Stimulated activated CD4-positive, alpha-beta T cell treated with anti-CD3 and anti-CD28 coated beads, Interleukin-1b, Interleukin-23, amount 100 ng/mL, for 4 hours (primary cell): ENCODE measurements around the gene EPHA4.

Experiments
- DNase-seq, 2 donors: peaks; one replicate each; pipeline ENCODE4 v3.0.0-alpha.2; 2020; ENCODE audit warnings: low read depth in 2 of 2

The EPHA4 gene

GRCh38 chr2:221439761-221440479, 132.2 kb downstream of the EPHA4 start:
- DNase-seq: no peak

- no peak for DNase-seq
Measured at GRCh38 chr2:221437056-221437455, 135.0 kb downstream of the EPHA4 start.

GRCh38 chr2:221435171-221435570, 136.9 kb downstream of the EPHA4 start:
- DNase-seq: no peak

- no peak for DNase-seq
Measured at GRCh38 chr2:221434142-221434541, 138.0 kb downstream of the EPHA4 start.

DNA sequence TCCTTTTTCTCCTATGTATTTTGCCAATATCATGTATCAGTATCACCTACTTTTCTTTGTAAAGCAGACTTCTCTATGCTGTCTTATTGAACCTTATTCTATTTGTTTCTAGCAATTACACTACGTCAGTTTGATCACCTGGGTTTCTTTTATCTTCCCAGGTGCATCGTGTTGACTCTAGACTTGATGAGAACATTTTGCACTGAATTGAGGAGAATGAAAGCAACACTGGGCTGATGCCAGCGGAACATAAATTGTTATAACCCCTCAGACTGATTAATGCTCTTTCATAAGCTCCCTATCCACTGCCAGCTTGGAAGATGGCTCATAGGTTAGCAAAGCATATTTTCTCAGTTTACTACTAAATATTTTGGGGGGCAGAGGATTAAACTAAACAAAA, 140.6 kb downstream of the EPHA4 start:
- DNase-seq: no peak

GRCh38 chr2:221429741-221430491, 142.2 kb downstream of the EPHA4 start:
- no peak for DNase-seq

GRCh38 chr2:221428896-221429295, 143.2 kb downstream of the EPHA4 start:
- no peak for DNase-seq

- DNase-seq: no peak
Measured at GRCh38 chr2:221426929-221427328, 145.2 kb downstream of the EPHA4 start.

GRCh38 chr2:221425891-221426290, 146.2 kb downstream of the EPHA4 start:
- no peak for DNase-seq

DNA sequence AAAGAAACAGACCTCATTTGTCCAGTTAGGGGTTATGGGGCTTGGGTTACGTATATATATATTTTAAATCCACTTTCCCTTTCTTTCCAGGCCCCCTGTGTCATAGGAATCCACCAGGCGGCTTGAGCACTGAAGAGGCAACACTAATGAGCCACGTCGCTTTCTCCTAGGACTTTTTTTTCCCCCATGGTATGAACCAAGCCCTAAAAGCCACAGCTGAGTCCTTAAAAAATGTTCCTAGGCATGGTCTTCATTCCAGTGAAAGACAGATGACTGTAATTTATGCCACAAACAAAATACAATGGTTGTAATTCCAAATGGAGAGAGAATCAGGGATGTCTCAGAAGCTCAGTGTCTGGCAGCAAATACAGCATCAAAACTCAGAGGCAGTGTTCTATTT, 146.8 kb downstream of the EPHA4 start:
- no peak for DNase-seq

- DNase-seq: no peak
Measured at GRCh38 chr2:221423210-221423804, 148.8 kb downstream of the EPHA4 start.

GRCh38 chr2:221422516-221423209, 149.4 kb downstream of the EPHA4 start:
- DNase-seq: no peak

DNA sequence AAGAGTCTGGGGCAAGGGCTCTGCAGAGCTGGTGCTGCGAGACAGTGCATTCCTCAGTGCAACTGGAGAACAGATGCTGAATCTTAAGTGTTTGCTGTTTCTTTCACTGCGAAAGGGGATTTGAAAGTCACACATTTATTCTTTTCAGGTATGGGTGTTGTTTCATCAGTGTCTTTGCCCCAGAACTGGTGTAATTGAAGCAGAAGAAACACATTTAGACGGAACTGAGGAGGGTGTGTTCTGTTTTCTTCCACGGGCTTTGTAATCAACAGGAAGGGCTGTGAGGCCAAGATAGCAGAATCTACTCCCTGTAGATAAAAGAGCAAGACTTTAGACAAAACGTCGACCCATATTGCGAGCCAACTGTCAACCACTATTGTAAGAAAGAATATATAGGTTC, 151.9 kb downstream of the EPHA4 start:
- DNase-seq: no peak

- DNase-seq: no peak
Measured at GRCh38 chr2:221415789-221416188, 156.3 kb downstream of the EPHA4 start.

DNA sequence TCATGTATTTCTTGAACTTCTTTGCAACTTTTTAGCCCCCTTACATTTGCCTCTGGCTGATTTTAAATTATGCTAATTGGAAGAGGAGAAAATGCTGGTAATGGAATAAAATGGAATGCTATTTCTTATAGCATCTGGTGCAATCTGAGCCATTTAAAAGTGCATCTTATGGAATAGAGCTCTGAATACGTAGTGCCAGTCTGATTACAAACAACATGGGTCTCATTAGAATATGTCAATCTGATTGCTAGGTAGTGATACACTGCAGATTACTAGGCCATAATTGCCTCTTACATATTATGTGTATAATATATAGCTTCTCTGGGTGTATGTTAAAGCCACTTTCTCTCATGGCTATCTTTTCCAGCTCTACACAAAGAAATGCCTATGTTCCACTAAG, 159.1 kb downstream of the EPHA4 start:
- no peak for DNase-seq

- no peak for DNase-seq
Measured at GRCh38 chr2:221410487-221410886, 161.6 kb downstream of the EPHA4 start.

- no peak for DNase-seq
Measured at GRCh38 chr2:221407765-221408164, 164.3 kb downstream of the EPHA4 start.

DNA sequence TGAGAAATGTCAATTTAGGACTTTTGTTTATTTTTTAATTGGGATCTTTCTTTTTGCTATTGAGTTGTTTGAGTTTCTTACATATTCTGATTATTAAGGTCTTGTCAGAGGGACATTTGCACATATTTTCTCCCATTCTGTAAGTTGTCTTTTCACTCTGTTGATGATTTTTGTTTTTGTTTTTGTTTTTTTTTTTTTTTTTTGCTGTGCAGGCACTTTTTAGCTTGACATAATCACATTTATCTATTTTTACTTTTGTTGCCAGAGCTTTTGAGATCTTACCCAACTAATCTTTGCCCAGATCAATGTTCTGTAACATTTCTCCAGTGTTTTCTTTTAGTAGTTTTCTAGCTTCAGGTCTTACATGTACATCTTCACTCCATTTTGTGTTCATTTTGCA, 166.6 kb downstream of the EPHA4 start:
- no peak for DNase-seq

DNA sequence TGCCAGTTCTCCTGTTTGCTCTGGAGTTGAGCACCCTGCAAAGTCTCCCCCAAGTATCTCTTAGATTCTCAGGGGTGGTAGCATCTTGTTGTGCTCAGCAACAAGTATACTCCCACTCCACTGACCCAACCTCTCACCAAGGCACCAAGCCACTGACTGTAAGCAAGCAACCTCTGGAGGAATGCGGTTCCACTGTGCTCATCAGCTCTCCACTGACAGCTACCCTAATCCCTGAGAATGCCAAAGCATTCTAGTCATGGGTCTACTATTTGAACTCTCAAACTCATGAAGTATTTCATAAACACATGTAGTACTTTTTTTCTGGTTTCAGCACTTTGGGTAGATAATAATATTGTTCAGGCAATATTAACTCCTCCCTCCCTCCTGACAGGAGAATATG, 170.0 kb downstream of the EPHA4 start:
- no peak for DNase-seq

GRCh38 chr2:221400411-221400810, 171.7 kb downstream of the EPHA4 start:
- DNase-seq: no peak

DNA sequence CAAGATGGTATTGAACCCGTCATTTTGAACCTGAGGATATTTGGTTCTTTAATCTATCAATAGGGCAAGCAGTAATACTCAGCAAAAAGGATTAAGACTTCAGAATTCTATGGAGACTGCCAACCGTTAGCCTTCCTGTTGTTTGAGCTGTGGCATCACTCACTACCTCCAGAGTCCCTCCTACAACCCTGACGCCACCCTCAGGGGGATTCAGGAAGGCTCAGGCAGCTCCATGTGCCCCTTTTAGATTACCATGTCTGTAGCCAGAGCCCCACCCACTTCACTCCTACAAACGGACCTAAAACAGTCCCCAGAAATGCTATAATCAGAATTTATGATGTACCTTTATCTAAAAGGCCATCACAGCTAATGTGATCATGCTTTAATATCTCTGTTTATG, 172.9 kb downstream of the EPHA4 start:
- DNase-seq: no peak

GRCh38 chr2:221397187-221397586, 174.9 kb downstream of the EPHA4 start:
- no peak for DNase-seq
